Omental fat pad (tissue), 4 donors: ENCODE data around the gene EXOSC7. TPM values are rescaled to one million over a fixed set of nuclear protein-coding genes. Genes with fewer than 3 reads are reported as not detected.

Source experiments
- ATAC-seq: fragments of 150-250 bp; one replicate; pipeline ENCODE4 v1.9.1; 2016; ENCODE audit warnings: mild to moderate bottlenecking, moderate library complexity; ENCODE audit not compliant: low FRiP score
- DNase-seq: peaks from one replicate; pipeline ENCODE4 v3.0.0-alpha.2; 2019; ENCODE audit warnings: low spot score
- total RNA-seq, 4 donors: library from RNA; depleted of rRNA; stranded (reverse); fragments of >200 nt; gene quantifications; one replicate each; pipeline ENCODE4 v1.1.0, GENCODE V29; 2016
- TF ChIP-seq, protein P1 (sequence below), 3 donors: fragments of 450-650 bp; IDR thresholded peaks; one replicate each; pipeline ENCODE4 v1.5.1; 2016 to 2017; ENCODE audit warnings: antibody characterized with exemption in 3 of 3, mild to moderate bottlenecking in 3 of 3, moderate library complexity in 2 of 3

EXOSC7 gene
- total RNA-seq, 4 donors from 2014 or later = 31.7 to 47.7 (median 39.0) TPM

DNA sequence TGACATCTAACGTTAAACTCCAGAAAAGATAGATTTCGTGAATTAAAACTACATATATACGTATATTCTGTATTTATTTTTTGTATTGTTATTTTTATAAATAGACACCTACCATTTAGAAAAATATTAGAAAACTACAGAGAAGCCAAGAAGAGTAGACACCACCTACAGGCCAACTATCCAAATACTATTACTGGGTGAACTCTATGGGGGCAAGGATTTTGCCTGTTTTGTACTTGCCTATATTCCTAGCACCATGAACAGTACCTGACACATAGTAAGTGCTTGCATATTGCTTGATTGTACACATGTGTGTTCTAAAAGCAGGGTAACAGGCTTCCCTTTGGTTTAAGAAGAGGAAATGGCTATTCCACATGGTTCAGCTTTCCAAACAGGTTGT is 25.7 kb downstream of the EXOSC7 start:
- DNase-seq = no peak
- TF ChIP-seq, protein P1, sequence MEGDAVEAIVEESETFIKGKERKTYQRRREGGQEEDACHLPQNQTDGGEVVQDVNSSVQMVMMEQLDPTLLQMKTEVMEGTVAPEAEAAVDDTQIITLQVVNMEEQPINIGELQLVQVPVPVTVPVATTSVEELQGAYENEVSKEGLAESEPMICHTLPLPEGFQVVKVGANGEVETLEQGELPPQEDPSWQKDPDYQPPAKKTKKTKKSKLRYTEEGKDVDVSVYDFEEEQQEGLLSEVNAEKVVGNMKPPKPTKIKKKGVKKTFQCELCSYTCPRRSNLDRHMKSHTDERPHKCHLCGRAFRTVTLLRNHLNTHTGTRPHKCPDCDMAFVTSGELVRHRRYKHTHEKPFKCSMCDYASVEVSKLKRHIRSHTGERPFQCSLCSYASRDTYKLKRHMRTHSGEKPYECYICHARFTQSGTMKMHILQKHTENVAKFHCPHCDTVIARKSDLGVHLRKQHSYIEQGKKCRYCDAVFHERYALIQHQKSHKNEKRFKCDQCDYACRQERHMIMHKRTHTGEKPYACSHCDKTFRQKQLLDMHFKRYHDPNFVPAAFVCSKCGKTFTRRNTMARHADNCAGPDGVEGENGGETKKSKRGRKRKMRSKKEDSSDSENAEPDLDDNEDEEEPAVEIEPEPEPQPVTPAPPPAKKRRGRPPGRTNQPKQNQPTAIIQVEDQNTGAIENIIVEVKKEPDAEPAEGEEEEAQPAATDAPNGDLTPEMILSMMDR (IDR thresholded peaks at IDR 0.05) = no peak
- ATAC-seq = no peak

GRCh38 chr3:45002139-45002660 is 26.2 kb downstream of the EXOSC7 start:
- ATAC-seq (no peak), DNase-seq (no peak)
- TF ChIP-seq, protein P1 (IDR thresholded peaks at IDR 0.05) = no peak

GRCh38 chr3:45002720-45003119 is 26.7 kb downstream of the EXOSC7 start:
- DNase-seq (no peak), ATAC-seq (no peak)
- TF ChIP-seq, protein P1 (IDR thresholded peaks at IDR 0.05) = no peak

DNA sequence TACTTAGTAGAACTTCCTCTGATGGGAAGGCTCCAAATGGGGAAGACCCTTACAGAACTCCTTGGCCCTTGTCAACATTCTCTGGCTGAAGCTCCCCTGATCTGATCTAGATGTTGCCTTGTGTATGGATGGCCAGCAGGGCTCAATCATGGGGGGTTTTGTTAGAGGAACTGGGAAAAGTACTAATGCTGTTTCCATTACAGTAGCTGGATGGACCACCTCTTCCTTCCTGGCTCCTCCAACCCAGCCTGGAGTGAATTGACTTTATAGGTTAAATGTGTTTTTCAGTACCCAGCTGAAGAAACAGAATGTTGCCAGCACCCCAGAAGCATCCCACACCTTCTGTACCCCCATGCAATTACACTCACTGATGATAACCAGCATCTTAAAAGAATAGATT is 27.4 kb downstream of the EXOSC7 start:
- TF ChIP-seq, protein P1 (IDR thresholded peaks at IDR 0.05) = no peak
- no peak for DNase-seq
- no peak for ATAC-seq

DNA sequence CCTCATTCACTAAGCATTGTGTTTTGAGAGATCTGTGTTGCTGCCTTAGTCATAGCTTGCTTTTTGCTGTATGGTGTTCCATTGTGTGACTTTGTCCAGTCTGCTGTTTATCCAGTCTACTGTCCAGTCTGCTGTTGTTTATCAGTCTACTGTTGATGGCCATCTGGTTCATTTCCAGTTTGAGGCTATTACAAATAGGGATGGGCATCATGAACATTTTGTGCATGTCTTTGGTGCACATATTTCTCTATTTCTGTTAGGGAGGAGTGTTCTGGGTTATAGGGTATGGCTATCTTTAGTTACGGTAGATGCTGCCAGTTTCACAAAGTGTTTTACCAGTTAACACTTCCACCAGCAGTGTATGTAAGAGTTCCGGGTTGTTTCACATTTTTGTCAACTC is 27.8 kb downstream of the EXOSC7 start:
- ATAC-seq (no peak), DNase-seq (no peak)
- TF ChIP-seq, protein P1 (IDR thresholded peaks at IDR 0.05) = no peak

DNA sequence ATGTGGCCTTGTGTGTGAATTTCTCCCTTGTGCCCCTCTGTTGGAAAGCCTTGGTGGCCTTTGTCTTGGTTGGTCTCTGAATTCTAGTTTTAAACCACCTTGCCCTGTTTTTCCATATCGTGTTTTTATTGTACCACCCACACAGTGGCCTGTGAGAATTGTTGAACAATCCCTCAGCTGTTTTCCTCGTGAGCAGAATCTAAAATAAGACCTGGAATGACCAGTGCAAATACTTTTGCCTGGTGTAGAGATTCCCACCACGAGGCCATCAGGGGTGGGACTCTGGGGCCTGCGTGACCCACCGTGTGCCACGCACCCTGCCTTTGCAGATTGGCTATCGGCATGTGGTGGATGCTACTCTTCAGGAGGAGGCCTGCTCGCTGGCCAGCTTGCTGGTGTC is 31.0 kb downstream of the EXOSC7 start:
- ATAC-seq (no peak), DNase-seq (no peak)
- TF ChIP-seq, protein P1 (IDR thresholded peaks at IDR 0.05) = no peak

GRCh38 chr3:45008117-45008516 is 32.1 kb downstream of the EXOSC7 start:
- ATAC-seq = no peak
- TF ChIP-seq, protein P1 (IDR thresholded peaks at IDR 0.05) = no peak
- no peak for DNase-seq
